NCI-H510A (cell line): ENCODE measurements around the gene CCDC32.
"Not testable (repeated sequence)": the region's sequence is repeated elsewhere in the genome, so short reads cannot be mapped to it uniquely, and the experiment has no call there.

Experiments used
- DNase-seq: peaks from one replicate; lab custom pipeline; 2025; lab: John Stamatoyannopoulos, UW

CCDC32 gene

GRCh38 chr15:40564591-40565332, at the start of gene CCDC32:
TSS of gene CCDC32 (minus strand) at chr15:40565042. CDS start at chr15:40563015, 2,027 bp downstream.
- peak; percentile 94 for DNase-seq

GRCh38 chr15:40613080-40613479, 48.2 kb upstream of the CCDC32 start:
- DNase-seq: no peak

- DNase-seq: no peak
These were observed 39.1 kb upstream of the CCDC32 start for GRCh38 chr15:40603935-40604334.

GRCh38 chr15:40600956-40601355, 36.1 kb upstream of the CCDC32 start:
- no peak for DNase-seq

GRCh38 chr15:40598672-40599071, 33.8 kb upstream of the CCDC32 start:
- DNase-seq: no peak

- DNase-seq: no peak
These were observed 33.3 kb upstream of the CCDC32 start for GRCh38 chr15:40598126-40598525.

- no peak for DNase-seq
These were observed 32.2 kb upstream of the CCDC32 start for GRCh38 chr15:40597024-40597423.

GRCh38 chr15:40595773-40596172, 30.9 kb upstream of the CCDC32 start:
- DNase-seq: no peak

GRCh38 chr15:40595219-40595618, 30.4 kb upstream of the CCDC32 start:
- no peak for DNase-seq

GRCh38 chr15:40594429-40594836, 29.6 kb upstream of the CCDC32 start:
- no peak for DNase-seq

GRCh38 chr15:40593588-40594428, 29.0 kb upstream of the CCDC32 start, which contains the start of gene KNL1:
TSS of gene KNL1 (plus strand) at chr15:40594249. CDS start at chr15:40602932, 8,683 bp downstream.
- peak; percentile 49 for DNase-seq

- no peak for DNase-seq
These were observed 28.3 kb upstream of the CCDC32 start for GRCh38 chr15:40593165-40593564.

- DNase-seq: no peak
These were observed 26.5 kb upstream of the CCDC32 start for GRCh38 chr15:40591389-40591788.

GRCh38 chr15:40590667-40591050, 25.8 kb upstream of the CCDC32 start:
- no peak for DNase-seq

- no peak for DNase-seq
These were observed 19.3 kb upstream of the CCDC32 start for GRCh38 chr15:40584191-40584590.

- DNase-seq: peak; percentile 57
These were observed 17.9 kb upstream of the CCDC32 start for GRCh38 chr15:40582726-40583246.

- DNase-seq: not testable (repeated sequence)
These were observed 17.0 kb upstream of the CCDC32 start for GRCh38 chr15:40581796-40582195.

GRCh38 chr15:40578892-40579291, 14.1 kb upstream of the CCDC32 start:
- DNase-seq: no peak

- not testable (repeated sequence) for DNase-seq
These were observed 12.1 kb upstream of the CCDC32 start for GRCh38 chr15:40576914-40577313.

- DNase-seq: no peak
These were observed 10.3 kb upstream of the CCDC32 start for GRCh38 chr15:40575113-40575512.

GRCh38 chr15:40569129-40569953, 4.5 kb upstream of the CCDC32 start, which contains the start of gene RPUSD2:
TSS of gene RPUSD2 (plus strand) at chr15:40569299. CDS start at chr15:40569338, 39 bp downstream.
- DNase-seq: peak; percentile 80

GRCh38 chr15:40567111-40567510, 2.3 kb upstream of the CCDC32 start:
- no peak for DNase-seq
